Hepatocyte (in vitro differentiated cells): ENCODE measurements around the gene FAM163A. TPM values are rescaled to one million over a fixed set of nuclear protein-coding genes. Genes with fewer than 3 reads are reported as not detected.

ENCODE experiments used
- DNase-seq: peaks from one replicate; pipeline ENCODE4 v3.0.0-alpha.2; 2016; ENCODE audit warnings: low spot score
- H2AFZ ChIP-seq: fragments of 200-600 bp; sonication (generic); 2 replicates; pipeline ENCODE4 v1.6.0; 2016; ENCODE audit warnings: antibody characterized with exemption, mild to moderate bottlenecking
- H3K27ac ChIP-seq: fragments of 200-600 bp; sonication (generic); 2 replicates; pipeline ENCODE4 v1.5.1; 2016; ENCODE audit warnings: mild to moderate bottlenecking
- H3K27me3 ChIP-seq: fragments of 200-600 bp; sonication (generic); 2 replicates; pipeline ENCODE4 v1.6.1; 2016
- H3K36me3 ChIP-seq: fragments of 200-600 bp; sonication (generic); replicated peaks from 2 replicates; pipeline ENCODE4 v1.5.1; 2016; ENCODE audit warnings: low read depth; ENCODE audit not compliant: insufficient read depth
- H3K4me1 ChIP-seq: fragments of 200-600 bp; sonication (generic); 2 replicates; pipeline ENCODE4 v1.5.1; 2016; ENCODE audit warnings: mild to moderate bottlenecking, moderate library complexity; ENCODE audit not compliant: insufficient read depth
- H3K4me2 ChIP-seq: fragments of 200-600 bp; sonication (generic); 2 replicates; pipeline ENCODE4 v1.6.0; 2016
- H3K4me3 ChIP-seq: fragments of 200-600 bp; sonication (generic); 2 replicates; pipeline ENCODE4 v1.5.1; 2016; ENCODE audit warnings: mild to moderate bottlenecking
- H3K79me2 ChIP-seq: fragments of 200-600 bp; sonication (generic); 2 replicates; pipeline ENCODE4 v1.6.0; 2017; ENCODE audit warnings: mild to moderate bottlenecking
- H3K9me2 ChIP-seq: fragments of 200-600 bp; sonication (generic); replicated peaks from 2 replicates; pipeline ENCODE4 v1.6.0; 2017; ENCODE audit warnings: mild to moderate bottlenecking; ENCODE audit not compliant: insufficient read depth
- H3K9me3 ChIP-seq: fragments of 200-600 bp; sonication (generic); 2 replicates; pipeline ENCODE4 v1.5.1; 2016; ENCODE audit warnings: low read depth, mild to moderate bottlenecking
- H4K20me1 ChIP-seq: fragments of 200-600 bp; sonication (generic); 2 replicates; pipeline ENCODE4 v1.6.0; 2016; ENCODE audit warnings: mild to moderate bottlenecking; ENCODE audit not compliant: insufficient read depth, poor library complexity, severe bottlenecking
- CTCF ChIP-seq: fragments of 200-600 bp; sonication (generic); IDR thresholded peaks from 2 replicates; pipeline ENCODE4 v1.5.1; 2016; ENCODE audit warnings: antibody characterized with exemption, mild to moderate bottlenecking; ENCODE audit not compliant: poor library complexity
- EZH2 ChIP-seq: fragments of 200-600 bp; sonication (generic); IDR thresholded peaks from 2 replicates; pipeline ENCODE4 v1.6.1; 2016; ENCODE audit warnings: antibody characterized with exemption, mild to moderate bottlenecking, borderline replicate concordance
- EZH2phosphoT487 ChIP-seq: fragments of 200-600 bp; sonication (generic); IDR thresholded peaks from one replicate; pipeline ENCODE4 v1.6.1; 2018; ENCODE audit warnings: antibody characterized with exemption, mild to moderate bottlenecking, low read depth, moderate library complexity; ENCODE audit not compliant: unreplicated experiment, severe bottlenecking
- WGBS: methylation state at CpG from one replicate; pipeline ENCODE4 v1.1.6; 2016; ENCODE audit warnings: low lambda C conversion rate; ENCODE audit errors: missing lambda C conversion rate; 5-methylcytosine and 5-hydroxymethylcytosine counted together
- polyA plus RNA-seq: library from polyadenylated mRNA; unstranded; fragments of >200 nt; fragmentation: Nextera tagmentation; extraction: Ambion mirVana; gene quantifications from 2 replicates; pipeline ENCODE4 v1.2.1, GENCODE V29; 2016
- total RNA-seq: library from RNA; depleted of rRNA; stranded (reverse); fragments of >200 nt; gene quantifications from 2 replicates; pipeline ENCODE4 v1.2.3, GENCODE V29; 2014

Gene FAM163A
- total and polyA plus RNA-seq, 2 experiments from 2014 or later = 0.43 to 0.87 TPM

- no peak for DNase-seq
- H3K36me3 ChIP-seq = no peaks in the 10 kb centered on the region
- no peaks in the 10 kb centered on the region for H3K9me3 ChIP-seq
- H2AFZ ChIP-seq = no peak overlapping the region
- no peaks in the 10 kb centered on the region for H3K27me3 ChIP-seq
- no peaks in the 10 kb centered on the region for H3K4me1 ChIP-seq
- WGBS = 94% methylated on average over 4 of the region's 4 CpGs
- no peak overlapping the region for H3K4me2 ChIP-seq
- H3K9me2 ChIP-seq = no peaks in the 10 kb centered on the region
- H4K20me1 ChIP-seq = no peaks in the 10 kb centered on the region
- H3K27ac ChIP-seq = no peak overlapping the region
- H3K4me3 ChIP-seq = no peak overlapping the region
- no peak for TF ChIP-seq CTCF
- no peak for TF ChIP-seq EZH2phosphoT487
- no peak for TF ChIP-seq EZH2
- no peaks in the 10 kb centered on the region for H3K79me2 ChIP-seq
These were observed 80.6 kb downstream of the FAM163A start for GRCh38 chr1:179823693-179824092.

- no peak for DNase-seq
- H3K4me1 ChIP-seq = no peaks in the 10 kb centered on the region
These were observed 81.2 kb downstream of the FAM163A start for GRCh38 chr1:179824265-179824664.

GRCh38 chr1:179825206-179825605 lies 82.1 kb downstream of the FAM163A start:
- no peaks in the 10 kb centered on the region for H3K4me1 ChIP-seq
- H3K27me3 ChIP-seq = no peaks in the 10 kb centered on the region
- no peak overlapping the region for H2AFZ ChIP-seq
- H3K79me2 ChIP-seq = no peaks in the 10 kb centered on the region
- no peak for DNase-seq
- 89% methylated on average over 8 of the region's 8 CpGs for WGBS
- no peaks in the 10 kb centered on the region for H3K9me2 ChIP-seq
- no peak overlapping the region for H3K4me3 ChIP-seq
- H3K9me3 ChIP-seq = no peaks in the 10 kb centered on the region
- H3K4me2 ChIP-seq = no peak overlapping the region
- H3K36me3 ChIP-seq = no peaks in the 10 kb centered on the region
- TF ChIP-seq EZH2phosphoT487 (no peak), EZH2 (no peak), CTCF (no peak)
- H4K20me1 ChIP-seq = no peaks in the 10 kb centered on the region
- no peak overlapping the region for H3K27ac ChIP-seq

More at GRCh38 chr1:179824265-179824664, 81.2 kb downstream of the FAM163A start:
- Histone ChIP-seq H3K9me2 (no peaks in the 10 kb centered on the region), H3K4me3 (no peak overlapping the region), H2AFZ (no peak overlapping the region), H3K27me3 (no peaks in the 10 kb centered on the region), H3K4me2 (no peak overlapping the region), H4K20me1 (no peaks in the 10 kb centered on the region), H3K36me3 (no peaks in the 10 kb centered on the region), H3K79me2 (no peaks in the 10 kb centered on the region), H3K9me3 (no peaks in the 10 kb centered on the region), H3K27ac (no peak overlapping the region)
- TF ChIP-seq EZH2phosphoT487 (no peak), CTCF (no peak), EZH2 (no peak)
- WGBS = 94% methylated on average over 6 of the region's 6 CpGs
